T47D (cell line): ENCODE measurements around the gene KCTD15.

ENCODE experiments used
- DNase-seq, 2 experiments: peaks; one replicate each; pipeline versions ENCODE4 v3.0.0 to v3.0.0-alpha.2; 2011 to 2012; ENCODE audit warnings: low read depth in 1 of 2, low spot score in 1 of 2
- JUND ChIP-seq: IDR thresholded peaks from 2 replicates; pipeline ENCODE4 v1.6.1; 2012; ENCODE audit warnings: low read depth
- in situ Hi-C: cut with HindIII; loops from 2 replicates; pipeline ENCODE4 v1.10.0; 2016; ENCODE audit warnings: low sequenced_read_pairs, low pct_unique_long_range_greater_than_20kb

Gene KCTD15

GRCh38 chr19:33789344-33789743 is 7.3 kb upstream of the KCTD15 start:
- TF ChIP-seq JUND = no peak
- in situ Hi-C loops = no loop called here
- no peak for DNase-seq

- in situ Hi-C loops = no loop called here
- no peak for TF ChIP-seq JUND
- peak in 1 of 2 experiments; percentile 33 for DNase-seq
Measured at GRCh38 chr19:33794683-33795369, 1.8 kb upstream of the KCTD15 start.

DNA sequence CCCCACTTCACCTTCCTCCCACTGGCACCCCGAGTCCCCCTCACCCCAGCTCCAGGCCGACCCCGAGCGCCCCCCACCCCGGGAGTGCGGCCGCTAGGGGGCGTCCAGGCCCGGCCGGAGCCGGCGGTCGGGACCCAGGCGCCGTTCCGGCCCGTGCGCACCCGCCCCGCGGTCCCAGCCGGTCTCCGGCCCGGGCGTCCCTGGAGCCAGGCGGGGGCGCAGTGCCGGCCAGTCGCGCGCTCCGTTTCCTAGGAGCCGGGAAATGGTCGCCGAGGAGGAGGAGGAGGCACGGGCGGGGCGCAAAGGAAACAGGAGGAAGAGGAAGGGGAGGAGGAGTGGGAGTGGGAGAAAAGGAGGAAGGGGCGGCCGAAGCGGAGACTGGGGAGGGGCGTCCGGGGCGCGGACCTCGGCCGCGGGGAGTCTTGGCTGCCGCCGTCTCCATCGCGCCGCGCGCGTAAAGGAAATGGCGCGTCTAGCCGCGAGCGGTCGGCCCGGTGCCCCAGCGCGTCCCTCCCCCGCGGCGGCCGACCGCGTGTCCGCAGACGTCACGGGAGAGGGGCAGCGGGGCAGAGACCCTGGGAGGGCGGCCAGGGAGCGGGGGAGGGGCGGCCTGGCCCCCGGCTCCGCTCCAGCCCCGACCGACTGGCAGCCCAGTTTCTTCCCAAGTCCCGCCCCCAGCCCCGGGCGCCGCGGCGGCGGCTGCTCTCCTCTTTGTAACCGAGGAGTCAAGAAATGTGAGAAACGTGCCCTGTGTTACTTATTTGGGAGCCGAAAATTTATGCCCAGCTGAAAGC is 1.1 kb upstream of the KCTD15 start:
- TF ChIP-seq JUND = no peak
- DNase-seq = peak; percentile 71 to 92
- in situ Hi-C loops = no loop called here

- TF ChIP-seq JUND = no peak
- DNase-seq = peak in 1 of 2 experiments; percentile 71
- in situ Hi-C loops = no loop called here
Measured at GRCh38 chr19:33797802-33798671, 1.4 kb downstream of the KCTD15 start.

DNA sequence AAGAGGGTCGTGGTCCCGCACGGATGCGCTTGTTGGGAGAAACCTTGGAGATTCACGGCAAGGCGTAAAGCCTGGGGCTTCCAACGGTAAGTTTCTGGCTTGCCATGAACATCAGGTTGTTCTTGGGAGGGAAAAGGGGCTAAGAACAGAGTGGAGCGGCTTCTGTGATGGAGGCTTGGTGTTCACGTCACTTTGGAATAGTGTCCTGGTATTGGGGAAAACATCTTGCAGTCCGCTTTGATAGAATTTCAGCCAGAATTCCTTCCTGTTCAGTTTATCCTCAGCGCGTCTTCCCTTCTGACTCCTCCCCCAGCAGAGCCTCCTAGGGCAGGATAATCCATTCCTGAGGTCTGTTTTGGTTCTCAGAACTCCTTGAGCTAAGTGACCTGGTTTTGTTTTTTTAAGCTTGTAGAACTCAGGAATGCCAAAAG is 2.0 kb downstream of the KCTD15 start:
- no peak for TF ChIP-seq JUND
- in situ Hi-C loops = no loop called here
- peak in 1 of 2 experiments; percentile 35 for DNase-seq

GRCh38 chr19:33799476-33799875 is 2.8 kb downstream of the KCTD15 start:
- in situ Hi-C loops = no loop called here
- no peak for DNase-seq
- TF ChIP-seq JUND = no peak

GRCh38 chr19:33800012-33800680 is 3.5 kb downstream of the KCTD15 start:
- no peak for TF ChIP-seq JUND
- no peak for DNase-seq
- in situ Hi-C loops = no loop called here

DNA sequence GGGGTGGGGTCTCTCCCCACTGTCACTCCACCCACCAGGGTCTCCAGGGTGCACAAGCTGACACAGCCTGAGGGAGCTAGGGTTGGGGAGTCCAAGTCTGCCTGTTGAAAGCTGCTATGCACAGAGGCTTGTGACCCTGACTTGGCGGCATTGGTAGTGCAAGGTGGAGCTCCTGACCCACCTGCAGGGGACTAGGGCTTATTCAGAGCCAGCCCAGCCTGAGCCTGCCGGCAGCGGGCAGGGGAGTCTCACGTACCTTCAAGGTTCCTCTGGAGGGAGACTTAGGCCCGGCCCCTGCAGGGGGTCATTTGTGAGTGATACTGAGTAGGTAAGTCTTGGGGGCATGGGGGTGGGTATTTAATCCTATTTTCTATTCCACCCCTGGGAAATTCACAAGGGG is 4.7 kb downstream of the KCTD15 start:
- in situ Hi-C loops = no loop called here
- TF ChIP-seq JUND = no peak

GRCh38 chr19:33802001-33802400 is 5.3 kb downstream of the KCTD15 start:
- in situ Hi-C loops = no loop called here
- TF ChIP-seq JUND = no peak
- DNase-seq = no peak

More for the DNA sequence above, 4.7 kb downstream of the KCTD15 start:
- no peak for DNase-seq

DNA sequence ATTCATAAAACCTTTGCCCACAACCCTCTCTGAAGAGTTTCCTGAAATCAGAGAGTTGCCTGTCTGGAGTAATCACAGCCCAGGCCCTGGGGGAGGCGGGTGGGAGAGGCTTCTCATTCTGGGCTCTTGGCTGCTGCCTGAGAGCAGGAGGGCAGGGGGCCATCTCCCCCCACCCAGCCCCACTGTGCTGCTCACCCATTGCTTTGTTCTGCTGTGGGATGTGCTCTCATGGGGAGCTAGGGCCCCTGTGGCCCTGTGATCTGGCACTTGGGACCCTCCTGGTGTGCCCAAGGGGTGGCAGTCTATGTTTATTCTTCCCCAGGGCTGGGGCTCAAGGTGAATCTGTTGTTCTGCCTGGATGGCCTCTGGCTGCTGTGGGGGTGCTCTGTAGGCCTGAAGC is 6.1 kb downstream of the KCTD15 start:
- TF ChIP-seq JUND = no peak
- no peak for DNase-seq
- in situ Hi-C loops = no loop called here

DNA sequence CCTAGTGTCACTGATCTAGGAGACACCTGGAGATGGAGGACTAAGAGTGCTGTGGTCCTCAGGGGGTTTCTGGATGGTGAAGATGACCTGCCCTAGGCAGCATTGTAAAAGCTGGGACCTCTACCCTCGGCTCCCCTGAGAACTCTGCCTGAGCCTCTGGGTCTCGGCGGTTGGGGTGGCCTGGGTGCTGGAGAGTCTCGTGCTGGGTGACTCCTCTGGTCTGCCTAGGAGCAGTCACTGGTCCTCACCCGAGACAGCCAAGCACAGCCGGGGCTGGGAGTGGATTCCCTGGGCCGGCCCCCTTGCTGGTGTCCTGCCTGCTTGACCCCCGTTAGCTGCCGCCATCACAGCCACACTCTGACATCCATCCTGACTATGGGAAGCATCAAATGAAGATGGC is 6.7 kb downstream of the KCTD15 start:
- no peak for DNase-seq
- in situ Hi-C loops = no loop called here
- TF ChIP-seq JUND = no peak
